ENCODE measurements around the gene BACH2.

GRCh38 chr6:90251295-90251992 is 45.2 kb downstream of the BACH2 start:
- TF ChIP-seq REST (IDR thresholded peaks at IDR 0.05; ENCODE audit: insufficient read depth in 1 of 2, low read depth in 2 of 2, low read length in 2 of 2) (no peak), TAF1 (IDR thresholded peaks at IDR 0.05; ENCODE audit: borderline replicate concordance, insufficient read depth, low read length) (no peak), POLR2AphosphoS5 (IDR thresholded peaks at IDR 0.05; ENCODE audit: low read depth, low read length) (no peak)

All from PFSK-1 (cell line).